MM.1S (cell line): ENCODE data around the gene UCP3.

ENCODE experiments used
- CTCF ChIP-seq: fragments of 300-600 bp; sonication (generic); IDR thresholded peaks from 2 replicates; pipeline ENCODE4 v1.5.1; 2016; ENCODE audit warnings: antibody characterized with exemption, low read length, mixed read lengths
- EZH2 ChIP-seq: fragments of 300-600 bp; sonication (generic); optimal IDR thresholded peaks from 2 replicates; pipeline ENCODE3; 2017; ENCODE audit warnings: low read depth, mild to moderate bottlenecking, antibody characterized with exemption, low read length, mixed read lengths
- EZH2phosphoT487 ChIP-seq: fragments of 300-600 bp; sonication (generic); IDR thresholded peaks from 2 replicates; pipeline ENCODE4 v1.6.1; 2018; ENCODE audit warnings: antibody characterized with exemption, low read length

- TF ChIP-seq CTCF (no peak), EZH2 (no peak), EZH2phosphoT487 (no peak)
These were observed 36.0 kb downstream of the UCP3 start for GRCh38 chr11:73972620-73973449.
